ENCODE measurements around the gene NMD3. TPM values are rescaled to one million over a fixed set of nuclear protein-coding genes. Genes with fewer than 3 reads are reported as not detected.

NMD3 gene
- total and polyA plus RNA-seq, 9 of the 15 experiments (the other 6 are each of a cell fraction or from before 2014, with no cell fraction given): 63.5 to 178 (median 111) TPM

DNA sequence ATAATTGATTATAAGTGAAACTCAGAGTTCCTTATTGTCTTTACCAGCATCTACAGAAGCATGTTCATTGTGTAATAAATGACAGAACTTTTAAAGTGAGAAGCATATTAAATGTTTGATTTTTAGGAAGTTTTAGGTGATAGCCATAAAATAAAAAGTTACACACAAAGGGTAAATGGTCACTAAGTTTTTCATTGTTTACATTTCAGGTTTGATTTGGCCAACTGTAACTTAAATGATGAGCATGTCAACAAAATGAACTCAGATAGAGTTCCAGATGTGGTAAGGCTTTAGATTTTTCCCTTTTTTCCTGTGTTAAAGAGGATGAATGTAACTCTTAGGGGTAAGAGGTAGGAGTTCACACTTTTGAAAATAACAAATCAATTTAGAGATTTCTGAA is 25.9 kb downstream of the NMD3 start:
- in situ Hi-C loops (cut with MboI): loop anchor here (25.0 kb wide), 1 partner anchor 1035 kb away; no protein-coding TSS in a partner anchor
- Histone ChIP-seq H3K4me3 (no peak overlapping the region), H3K27me3 (ENCODE audit: control insufficient read depth in 2 of 2, insufficient read depth in 2 of 2, low read length in 2 of 2) (no peaks in the 10 kb centered on the region), H3K9me1 (ENCODE audit: control insufficient read depth, insufficient read depth, low read length) (no peaks in the 10 kb centered on the region), H3K9ac (ENCODE audit: insufficient read depth in 1 of 2, low read depth in 2 of 2, low read length in 2 of 2) (no peak overlapping the region), H4K20me1 (replicated peaks; ENCODE audit: control insufficient read depth, insufficient read depth, low read length) (no peaks in the 10 kb centered on the region), H3K4me2 (ENCODE audit: insufficient read depth, low read length) (no peak overlapping the region), H3K27ac (ENCODE audit: extremely low read depth, low read depth, low read length) (no peak overlapping the region), H3K9me3 (replicated peaks; ENCODE audit: control insufficient read depth, insufficient read depth, low read depth, low read length) (no peaks in the 10 kb centered on the region), H2AFZ (ENCODE audit: low read depth, low read length) (no peak overlapping the region), H3K4me1 (replicated peaks in 1 of 2; ENCODE audit: control insufficient read depth in 2 of 2, insufficient read depth in 2 of 2, low read length in 2 of 2) (no peaks in the 10 kb centered on the region), H3K36me3 (ENCODE audit: control insufficient read depth, insufficient read depth, low read length) (peaks cover 93% of the 10 kb centered on the region), H3K79me2 (ENCODE audit: control insufficient read depth, insufficient read depth, low read length) (no peaks in the 10 kb centered on the region)
- ATAC-seq (no peak), FAIRE-seq (no peak), DNase-seq (ENCODE audit: extremely low read depth in 1 of 4, low spot score in 3 of 4) (no peak)
- TF ChIP-seq, protein P1, sequence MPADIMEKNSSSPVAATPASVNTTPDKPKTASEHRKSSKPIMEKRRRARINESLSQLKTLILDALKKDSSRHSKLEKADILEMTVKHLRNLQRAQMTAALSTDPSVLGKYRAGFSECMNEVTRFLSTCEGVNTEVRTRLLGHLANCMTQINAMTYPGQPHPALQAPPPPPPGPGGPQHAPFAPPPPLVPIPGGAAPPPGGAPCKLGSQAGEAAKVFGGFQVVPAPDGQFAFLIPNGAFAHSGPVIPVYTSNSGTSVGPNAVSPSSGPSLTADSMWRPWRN (IDR thresholded peaks at IDR 0.05; ENCODE audit: low read depth): no peak
- TF ChIP-seq CREM (IDR thresholded peaks at IDR 0.05; ENCODE audit: low read depth): no peak
- TF ChIP-seq ASH1L (IDR thresholded peaks at IDR 0.05; ENCODE audit: borderline replicate concordance, low read depth, partially characterized antibody): no peak
- TF ChIP-seq ILF3 (IDR thresholded peaks at IDR 0.05; ENCODE audit: borderline replicate concordance): no peak
- TF ChIP-seq ZNF239 (CRISPR knock-in tag; IDR thresholded peaks at IDR 0.05): no peak
- TF ChIP-seq ZFP1 (CRISPR knock-in tag; IDR thresholded peaks at IDR 0.05): no peak
- no peak for TF ChIP-seq NCOA2 (IDR thresholded peaks at IDR 0.05; ENCODE audit: partially characterized antibody in 2 of 2)
- ChIA-PET CTCF (ENCODE audit: low intra/inter-chr PET ratio) (no interaction called here), POLR2A (interaction anchor here (0.9 kb wide), 1 partner anchor 26 kb away, joined by 3 read pairs; the partner anchor contains the start of gene NMD3)
- BruUV-seq (replicated peaks): no TSS peak
- intact Hi-C loops (cut with micrococcal nuclease): no loop called here
